SH-SY5Y (cell line): ENCODE measurements around the gene NFASC.

Source experiments
- GATA2 ChIP-seq: IDR thresholded peaks from 2 replicates; pipeline ENCODE4 v1.6.1; 2011; ENCODE audit warnings: mild to moderate bottlenecking, low read depth, low read length
- GATA3 ChIP-seq: IDR thresholded peaks from 2 replicates; pipeline ENCODE4 v1.6.1; 2011; ENCODE audit warnings: low read depth, mild to moderate bottlenecking, low read length, moderate library complexity

DNA sequence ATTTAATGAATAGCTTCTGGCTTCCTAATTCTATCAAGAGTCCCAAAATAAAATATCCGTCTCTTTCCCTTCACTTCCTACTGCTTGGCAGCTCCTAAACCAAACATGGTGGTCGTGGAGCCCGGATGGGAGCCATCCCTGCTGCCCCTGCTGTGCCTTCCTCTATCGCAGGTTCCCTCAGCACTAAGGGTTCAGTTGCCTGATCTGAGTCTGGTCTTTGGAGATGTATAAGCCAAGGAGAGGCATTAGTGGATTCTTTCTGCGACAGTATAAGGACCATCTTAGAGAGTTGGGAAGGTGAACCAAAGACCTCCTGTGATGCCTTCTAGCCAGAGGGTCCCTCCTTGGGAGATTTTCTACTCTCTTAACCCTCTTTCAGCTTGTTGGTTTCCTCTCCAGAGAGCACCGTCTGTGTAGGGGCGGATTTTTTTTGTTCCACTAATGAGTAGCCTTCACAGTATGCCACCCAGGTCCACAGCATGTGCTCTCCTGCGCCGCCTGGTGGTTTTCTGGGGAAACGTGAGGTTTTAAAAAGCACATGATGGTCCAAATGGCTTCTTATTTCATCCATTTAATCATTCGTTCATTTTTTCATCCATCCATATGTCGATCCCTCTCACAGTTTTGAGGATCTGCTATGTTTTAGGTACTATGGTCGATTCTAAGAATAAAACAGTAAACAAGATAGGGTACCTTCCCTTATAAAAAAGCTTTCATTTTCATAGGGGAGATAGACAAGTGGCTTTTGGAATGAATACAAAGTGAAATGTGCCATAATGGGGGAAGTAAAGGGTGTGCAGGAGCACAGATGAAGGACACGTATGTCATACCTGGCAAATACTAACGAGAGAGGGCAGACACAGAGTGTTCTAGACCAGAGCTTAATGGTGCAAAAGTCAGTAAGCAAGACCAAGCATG, 71.0 kb downstream of the NFASC start:
- TF ChIP-seq GATA3 (no peak), GATA2 (no peak)
